ENCODE results near the gene REEP1. TPM values are rescaled to one million over a fixed set of nuclear protein-coding genes. Genes with fewer than 3 reads are reported as not detected.
A peak's percentile ranks its signal among the peaks of the same experiment; 100 is the strongest.

Gene REEP1
- total RNA-seq, 1 experiment from 2014 or later, result 5.3 TPM

DNA sequence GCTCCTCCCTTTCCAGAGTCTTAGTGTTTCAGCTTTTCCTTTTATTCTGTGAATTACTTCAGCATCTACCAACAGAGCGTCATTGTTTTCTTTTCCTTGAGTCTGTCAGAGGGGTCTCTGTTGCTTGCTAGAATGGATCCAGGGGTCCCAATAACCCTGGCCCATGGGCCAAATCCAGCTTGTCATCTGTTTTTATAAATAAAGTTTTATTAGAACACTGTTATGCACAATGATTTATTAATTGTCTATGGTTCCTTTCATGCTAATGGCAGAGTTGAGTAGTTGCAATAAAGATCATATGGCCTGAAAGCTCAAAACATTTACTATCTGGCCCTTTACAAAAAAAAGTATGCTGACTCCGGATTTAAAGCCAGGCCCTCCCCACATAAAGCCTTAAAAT is 79.3 kb downstream of the REEP1 start:
- CTCF ChIA-PET, result interaction anchor here (0.7 kb wide), 4 partner anchors 36 to 146 kb away, joined by 3 read pairs; no protein-coding TSS in a partner anchor
- peaks cover 3% of the 10 kb centered on the region for H3K36me3 Mint-ChIP-seq (ENCODE audit: insufficient read depth, unreplicated experiment)
- no peaks in the 10 kb centered on the region for H3K27me3 Mint-ChIP-seq (ENCODE audit: unreplicated experiment)
- no peak overlapping the region for H3K27ac Mint-ChIP-seq (ENCODE audit: unreplicated experiment)
- intact Hi-C loops (cut with micrococcal nuclease; ENCODE audit: unreplicated experiment), result no loop called here
- TF ChIP-seq, protein P1, sequence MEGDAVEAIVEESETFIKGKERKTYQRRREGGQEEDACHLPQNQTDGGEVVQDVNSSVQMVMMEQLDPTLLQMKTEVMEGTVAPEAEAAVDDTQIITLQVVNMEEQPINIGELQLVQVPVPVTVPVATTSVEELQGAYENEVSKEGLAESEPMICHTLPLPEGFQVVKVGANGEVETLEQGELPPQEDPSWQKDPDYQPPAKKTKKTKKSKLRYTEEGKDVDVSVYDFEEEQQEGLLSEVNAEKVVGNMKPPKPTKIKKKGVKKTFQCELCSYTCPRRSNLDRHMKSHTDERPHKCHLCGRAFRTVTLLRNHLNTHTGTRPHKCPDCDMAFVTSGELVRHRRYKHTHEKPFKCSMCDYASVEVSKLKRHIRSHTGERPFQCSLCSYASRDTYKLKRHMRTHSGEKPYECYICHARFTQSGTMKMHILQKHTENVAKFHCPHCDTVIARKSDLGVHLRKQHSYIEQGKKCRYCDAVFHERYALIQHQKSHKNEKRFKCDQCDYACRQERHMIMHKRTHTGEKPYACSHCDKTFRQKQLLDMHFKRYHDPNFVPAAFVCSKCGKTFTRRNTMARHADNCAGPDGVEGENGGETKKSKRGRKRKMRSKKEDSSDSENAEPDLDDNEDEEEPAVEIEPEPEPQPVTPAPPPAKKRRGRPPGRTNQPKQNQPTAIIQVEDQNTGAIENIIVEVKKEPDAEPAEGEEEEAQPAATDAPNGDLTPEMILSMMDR (IDR thresholded peaks at IDR 0.05; ENCODE audit: unreplicated experiment), result no peak
- H3K4me3 Mint-ChIP-seq (ENCODE audit: low read depth, unreplicated experiment), result no peak overlapping the region
- H3K4me1 Mint-ChIP-seq (ENCODE audit: low read depth, unreplicated experiment), result no peaks in the 10 kb centered on the region
- no peaks in the 10 kb centered on the region for H3K9me3 Mint-ChIP-seq (ENCODE audit: low read depth, unreplicated experiment)
- no peak for DNase-seq
- no TSS peak for BruUV-seq (replicated peaks)

DNA sequence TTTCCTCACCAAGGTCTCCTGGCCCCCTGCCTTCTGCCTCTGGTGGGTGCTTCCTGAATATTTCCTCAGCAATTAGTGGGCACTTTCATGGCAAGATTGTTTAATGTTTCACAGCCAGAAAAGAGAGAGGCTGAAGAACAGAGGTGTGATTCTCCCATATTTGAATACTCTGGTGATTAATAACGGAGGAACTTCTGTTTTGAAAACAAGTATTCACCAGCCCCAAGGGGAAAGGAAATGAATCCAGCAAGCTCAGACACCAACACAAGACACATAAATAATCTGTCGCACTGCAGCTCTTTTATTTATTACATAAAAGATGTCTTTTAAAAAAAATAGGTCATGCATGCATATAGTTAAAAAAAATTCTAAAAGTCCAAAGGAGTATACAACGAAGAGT is 80.4 kb downstream of the REEP1 start:
- DNase-seq, result no peak
- no peaks in the 10 kb centered on the region for H3K9me3 Mint-ChIP-seq (ENCODE audit: low read depth, unreplicated experiment)
- H3K36me3 Mint-ChIP-seq (ENCODE audit: insufficient read depth, unreplicated experiment), result peaks cover 3% of the 10 kb centered on the region
- no TSS peak for BruUV-seq (replicated peaks)
- TF ChIP-seq, protein P1 (IDR thresholded peaks at IDR 0.05; ENCODE audit: unreplicated experiment), result no peak
- no peak overlapping the region for H3K4me3 Mint-ChIP-seq (ENCODE audit: low read depth, unreplicated experiment)
- CTCF ChIA-PET, result no interaction called here
- no peaks in the 10 kb centered on the region for H3K27me3 Mint-ChIP-seq (ENCODE audit: unreplicated experiment)
- intact Hi-C loops (cut with micrococcal nuclease; ENCODE audit: unreplicated experiment), result no loop called here
- no peak overlapping the region for H3K27ac Mint-ChIP-seq (ENCODE audit: unreplicated experiment)
- no peaks in the 10 kb centered on the region for H3K4me1 Mint-ChIP-seq (ENCODE audit: low read depth, unreplicated experiment)

DNA sequence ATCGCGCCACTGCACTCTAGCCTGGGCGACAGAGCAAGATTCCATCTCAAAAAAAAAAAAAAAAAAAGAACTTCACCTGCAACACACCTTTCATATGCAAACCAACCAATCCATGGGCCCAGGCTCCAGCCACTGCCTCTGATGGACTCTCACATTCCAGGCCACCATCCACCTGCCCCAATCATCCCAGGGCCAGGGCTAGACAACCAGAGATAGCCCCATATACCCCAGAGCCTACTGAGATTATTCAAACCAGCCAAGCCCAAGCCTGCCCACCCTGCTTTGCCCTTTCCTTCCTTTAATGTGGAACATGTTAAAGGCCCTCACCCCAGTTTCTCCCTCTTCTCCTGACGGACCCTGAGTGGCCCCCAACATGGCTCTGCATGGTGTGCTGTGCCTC is 81.1 kb downstream of the REEP1 start:
- DNase-seq, result no peak
- Mint-ChIP-seq H3K4me1 (ENCODE audit: low read depth, unreplicated experiment) (no peaks in the 10 kb centered on the region), H3K36me3 (ENCODE audit: insufficient read depth, unreplicated experiment) (peaks cover 3% of the 10 kb centered on the region), H3K9me3 (ENCODE audit: low read depth, unreplicated experiment) (no peaks in the 10 kb centered on the region), H3K27me3 (ENCODE audit: unreplicated experiment) (no peaks in the 10 kb centered on the region), H3K27ac (ENCODE audit: unreplicated experiment) (no peak overlapping the region), H3K4me3 (ENCODE audit: low read depth, unreplicated experiment) (no peak overlapping the region)
- CTCF ChIA-PET, result no interaction called here
- no TSS peak for BruUV-seq (replicated peaks)
- TF ChIP-seq, protein P1 (IDR thresholded peaks at IDR 0.05; ENCODE audit: unreplicated experiment), result no peak
- intact Hi-C loops (cut with micrococcal nuclease; ENCODE audit: unreplicated experiment), result no loop called here

DNA sequence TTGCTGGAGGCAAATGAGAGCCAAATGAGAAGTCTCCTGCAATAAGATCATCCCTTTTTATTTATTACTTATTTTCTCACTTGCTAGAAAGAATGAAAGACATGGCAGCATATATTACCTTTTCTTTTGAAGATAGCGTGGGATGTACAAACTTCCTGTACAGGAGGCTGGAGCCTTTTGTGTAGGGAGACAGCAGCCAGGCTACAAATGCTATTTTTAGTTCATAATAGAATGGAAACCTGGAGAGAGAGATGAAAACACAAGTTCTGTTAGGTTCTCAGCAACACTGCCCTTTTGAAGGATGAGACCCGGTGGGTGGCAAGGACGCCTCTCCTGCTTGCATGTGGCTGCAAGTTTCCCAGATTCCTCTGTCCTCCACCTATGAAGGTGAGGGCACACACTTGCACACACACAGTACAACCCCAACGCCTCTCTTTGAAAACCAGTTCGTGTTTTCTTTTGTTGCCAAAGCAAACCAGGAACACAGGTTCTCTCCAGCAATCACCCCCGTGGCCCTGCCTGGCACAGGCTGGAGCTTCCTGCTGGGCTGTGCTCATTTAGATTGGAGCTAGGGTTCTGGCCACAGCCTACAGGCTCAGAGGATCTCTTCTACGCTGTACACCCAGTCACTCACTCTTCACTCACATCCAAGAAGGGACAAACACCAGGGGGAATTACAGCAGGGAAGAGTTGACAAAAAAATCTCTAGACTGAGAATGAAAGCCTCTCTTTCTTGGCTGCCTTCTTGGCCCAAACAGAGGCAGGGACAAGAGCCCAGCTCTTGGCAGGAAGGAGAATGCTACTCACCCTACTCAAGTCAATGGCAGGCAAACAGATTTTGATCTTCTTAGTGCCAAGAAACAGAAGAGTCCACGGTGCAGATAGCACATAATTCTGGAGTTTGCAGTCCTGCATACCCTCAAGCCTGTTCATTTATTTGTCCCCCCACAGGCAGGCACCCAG is 82.6 kb downstream of the REEP1 start:
- Mint-ChIP-seq H3K4me3 (ENCODE audit: low read depth, unreplicated experiment) (no peak overlapping the region), H3K36me3 (ENCODE audit: insufficient read depth, unreplicated experiment) (peaks cover 3% of the 10 kb centered on the region), H3K27ac (ENCODE audit: unreplicated experiment) (no peak overlapping the region), H3K4me1 (ENCODE audit: low read depth, unreplicated experiment) (no peaks in the 10 kb centered on the region), H3K9me3 (ENCODE audit: low read depth, unreplicated experiment) (no peaks in the 10 kb centered on the region), H3K27me3 (ENCODE audit: unreplicated experiment) (no peaks in the 10 kb centered on the region)
- CTCF ChIA-PET, result no interaction called here
- TF ChIP-seq, protein P1 (IDR thresholded peaks at IDR 0.05; ENCODE audit: unreplicated experiment), result no peak
- intact Hi-C loops (cut with micrococcal nuclease; ENCODE audit: unreplicated experiment), result no loop called here
- peak; percentile 20 for DNase-seq
- BruUV-seq (replicated peaks), result no TSS peak
